MM.1S (cell line): ENCODE measurements around the gene ZBTB8A.

Experiments
- DNase-seq: peaks from one replicate; pipeline ENCODE4 v3.0.0-alpha.2; 2015
- H2AFZ ChIP-seq: fragments of 300-600 bp; sonication (generic); 2 replicates; pipeline ENCODE4 v1.6.0; 2016; ENCODE audit warnings: antibody characterized with exemption, low read length
- H3F3A ChIP-seq: fragments of 300-600 bp; sonication (generic); 2 replicates; pipeline ENCODE4 v1.6.1; 2016; ENCODE audit warnings: mild to moderate bottlenecking, antibody characterized with exemption, low read length, moderate library complexity, mixed read lengths; ENCODE audit not compliant: insufficient read depth
- H3K27ac ChIP-seq: fragments of 300-600 bp; sonication (generic); 2 replicates; pipeline ENCODE4 v1.5.1; 2016; ENCODE audit warnings: mild to moderate bottlenecking, low read length
- H3K27me3 ChIP-seq: fragments of 300-600 bp; sonication (generic); replicated peaks from 2 replicates; pipeline ENCODE4 v1.6.0; 2016; ENCODE audit warnings: low read length; ENCODE audit not compliant: insufficient read depth
- H3K36me3 ChIP-seq: fragments of 300-600 bp; sonication (generic); replicated peaks from 2 replicates; pipeline ENCODE4 v1.6.1; 2016; ENCODE audit warnings: mild to moderate bottlenecking, low read length, mixed read lengths; ENCODE audit not compliant: insufficient read depth
- H3K4me1 ChIP-seq: fragments of 300-600 bp; sonication (generic); 2 replicates; pipeline ENCODE4 v1.6.1; 2016; ENCODE audit warnings: low read length, mixed read lengths
- H3K4me2 ChIP-seq: fragments of 300-600 bp; sonication (generic); 2 replicates; pipeline ENCODE4 v1.6.0; 2016; ENCODE audit warnings: low read depth, low read length
- H3K4me3 ChIP-seq: fragments of 300-600 bp; sonication (generic); 2 replicates; pipeline ENCODE4 v1.5.1; 2016; ENCODE audit warnings: low read length, mixed read lengths
- H3K79me2 ChIP-seq: fragments of 300-600 bp; sonication (generic); 2 replicates; pipeline ENCODE4 v1.6.1; 2016; ENCODE audit warnings: mixed run types, low read length, mixed read lengths
- H3K9ac ChIP-seq: fragments of 300-600 bp; sonication (generic); 2 replicates; pipeline ENCODE4 v1.6.1; 2016; ENCODE audit warnings: low read length, mixed read lengths
- H3K9me2 ChIP-seq: fragments of 300-600 bp; sonication (generic); replicated peaks from 2 replicates; pipeline ENCODE4 v1.6.1; 2016; ENCODE audit warnings: mild to moderate bottlenecking, low read length, mixed read lengths; ENCODE audit not compliant: insufficient read depth
- H3K9me3 ChIP-seq: fragments of 300-600 bp; sonication (generic); replicated peaks from 2 replicates; pipeline ENCODE4 v1.6.1; 2016; ENCODE audit warnings: mild to moderate bottlenecking, low read length, mixed read lengths; ENCODE audit not compliant: insufficient read depth
- H4K20me1 ChIP-seq: fragments of 300-600 bp; sonication (generic); 2 replicates; pipeline ENCODE4 v1.6.1; 2016; ENCODE audit warnings: mild to moderate bottlenecking, low read length, moderate library complexity, mixed read lengths; ENCODE audit not compliant: insufficient read depth
- EZH2 ChIP-seq: fragments of 300-600 bp; sonication (generic); optimal IDR thresholded peaks from 2 replicates; pipeline ENCODE3; 2017; ENCODE audit warnings: low read depth, mild to moderate bottlenecking, antibody characterized with exemption, low read length, mixed read lengths
- EZH2phosphoT487 ChIP-seq: fragments of 300-600 bp; sonication (generic); IDR thresholded peaks from 2 replicates; pipeline ENCODE4 v1.6.1; 2018; ENCODE audit warnings: antibody characterized with exemption, low read length
- TF ChIP-seq, protein P1 (sequence below): fragments of 300-600 bp; sonication (generic); IDR thresholded peaks from 2 replicates; pipeline ENCODE4 v1.5.1; 2016; ENCODE audit warnings: antibody characterized with exemption, low read length, mixed read lengths

Gene ZBTB8A

DNA sequence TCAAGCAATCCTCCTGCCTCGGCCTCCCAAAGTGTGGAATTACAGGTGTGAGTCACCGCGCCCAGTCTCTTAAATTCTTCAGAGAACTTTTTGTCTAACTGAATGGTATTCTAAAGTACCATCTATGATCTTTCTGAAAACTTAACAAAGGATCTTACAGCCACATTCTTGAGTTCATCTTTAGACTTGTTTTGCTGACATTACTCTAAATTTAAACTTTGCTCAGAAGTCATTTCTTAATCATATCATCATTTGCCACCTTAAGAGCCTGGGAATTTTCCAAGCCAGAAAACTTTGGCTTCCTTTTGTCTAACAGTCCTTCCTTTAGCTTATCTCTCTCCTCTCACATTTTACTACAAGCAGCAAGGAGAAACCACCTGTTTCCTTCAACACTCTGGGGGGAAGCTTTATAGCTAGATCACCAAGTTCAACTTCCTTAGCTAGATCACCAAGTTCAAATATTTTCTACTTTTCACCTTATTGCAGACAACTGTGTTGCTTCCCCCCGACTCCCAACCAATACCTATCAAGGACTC lies 5.4 kb upstream of the ZBTB8A start:
- Histone ChIP-seq H3K36me3 (no peaks in the 10 kb centered on the region), H3K4me1 (peaks cover 8% of the 10 kb centered on the region), H3F3A (peaks cover 4% of the 10 kb centered on the region; the same call in 1 of the 2 replicates), H3K79me2 (no peaks in the 10 kb centered on the region), H3K9me2 (no peaks in the 10 kb centered on the region), H3K4me2 (no peak overlapping the region), H3K9me3 (no peaks in the 10 kb centered on the region), H3K27ac (no peak overlapping the region), H3K27me3 (0 out of 2 replicates have a peak, but pooled peaks cover 5% of the 10 kb centered on the region), H3K9ac (no peak overlapping the region), H2AFZ (no peak overlapping the region), H3K4me3 (no peak overlapping the region), H4K20me1 (no peaks in the 10 kb centered on the region)
- TF ChIP-seq EZH2phosphoT487 (no peak), EZH2 (no peak)
- TF ChIP-seq, protein P1, sequence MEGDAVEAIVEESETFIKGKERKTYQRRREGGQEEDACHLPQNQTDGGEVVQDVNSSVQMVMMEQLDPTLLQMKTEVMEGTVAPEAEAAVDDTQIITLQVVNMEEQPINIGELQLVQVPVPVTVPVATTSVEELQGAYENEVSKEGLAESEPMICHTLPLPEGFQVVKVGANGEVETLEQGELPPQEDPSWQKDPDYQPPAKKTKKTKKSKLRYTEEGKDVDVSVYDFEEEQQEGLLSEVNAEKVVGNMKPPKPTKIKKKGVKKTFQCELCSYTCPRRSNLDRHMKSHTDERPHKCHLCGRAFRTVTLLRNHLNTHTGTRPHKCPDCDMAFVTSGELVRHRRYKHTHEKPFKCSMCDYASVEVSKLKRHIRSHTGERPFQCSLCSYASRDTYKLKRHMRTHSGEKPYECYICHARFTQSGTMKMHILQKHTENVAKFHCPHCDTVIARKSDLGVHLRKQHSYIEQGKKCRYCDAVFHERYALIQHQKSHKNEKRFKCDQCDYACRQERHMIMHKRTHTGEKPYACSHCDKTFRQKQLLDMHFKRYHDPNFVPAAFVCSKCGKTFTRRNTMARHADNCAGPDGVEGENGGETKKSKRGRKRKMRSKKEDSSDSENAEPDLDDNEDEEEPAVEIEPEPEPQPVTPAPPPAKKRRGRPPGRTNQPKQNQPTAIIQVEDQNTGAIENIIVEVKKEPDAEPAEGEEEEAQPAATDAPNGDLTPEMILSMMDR = no peak
- no peak for DNase-seq

DNA sequence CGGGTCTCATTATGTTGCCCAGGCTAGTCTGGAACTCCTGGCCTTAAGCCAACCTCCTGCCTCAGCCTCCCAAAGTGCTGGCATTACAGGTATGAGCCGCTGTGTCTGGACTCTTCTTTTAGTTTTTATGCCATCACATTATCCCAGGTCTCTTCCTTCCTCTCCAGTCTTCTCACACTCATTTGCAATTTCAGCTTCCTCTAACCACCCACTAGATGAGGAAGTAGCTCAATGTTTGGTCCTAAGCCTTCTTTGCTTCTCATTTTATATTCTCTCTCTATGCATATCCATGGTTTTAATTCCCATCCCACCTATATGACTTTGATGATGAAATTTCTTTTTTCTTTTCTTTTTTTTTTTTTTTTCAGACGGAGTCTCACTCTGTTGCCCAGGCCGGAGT lies 3.1 kb upstream of the ZBTB8A start:
- no peaks in the 10 kb centered on the region for H3K9me3 ChIP-seq
- H3K4me3 ChIP-seq = no peak overlapping the region
- no peak overlapping the region for H3K9ac ChIP-seq
- H3K79me2 ChIP-seq = 0 out of 2 replicates have a peak, but pooled peaks cover 7% of the 10 kb centered on the region
- H4K20me1 ChIP-seq = no peaks in the 10 kb centered on the region
- H3K27ac ChIP-seq = no peak overlapping the region
- 0 out of 2 replicates have a peak, but pooled peaks cover 6% of the 10 kb centered on the region for H3K27me3 ChIP-seq
- no peaks in the 10 kb centered on the region for H3K9me2 ChIP-seq
- no peak for DNase-seq
- H3K36me3 ChIP-seq = no peaks in the 10 kb centered on the region
- no peak overlapping the region for H2AFZ ChIP-seq
- H3K4me2 ChIP-seq = no peak overlapping the region
- TF ChIP-seq EZH2 (no peak), EZH2phosphoT487 (no peak)
- TF ChIP-seq, protein P1 = no peak
- peaks cover 11% of the 10 kb centered on the region; the same call in 1 of the 2 replicates for H3F3A ChIP-seq
- peaks cover 8% of the 10 kb centered on the region; the same call in 1 of the 2 replicates for H3K4me1 ChIP-seq

DNA sequence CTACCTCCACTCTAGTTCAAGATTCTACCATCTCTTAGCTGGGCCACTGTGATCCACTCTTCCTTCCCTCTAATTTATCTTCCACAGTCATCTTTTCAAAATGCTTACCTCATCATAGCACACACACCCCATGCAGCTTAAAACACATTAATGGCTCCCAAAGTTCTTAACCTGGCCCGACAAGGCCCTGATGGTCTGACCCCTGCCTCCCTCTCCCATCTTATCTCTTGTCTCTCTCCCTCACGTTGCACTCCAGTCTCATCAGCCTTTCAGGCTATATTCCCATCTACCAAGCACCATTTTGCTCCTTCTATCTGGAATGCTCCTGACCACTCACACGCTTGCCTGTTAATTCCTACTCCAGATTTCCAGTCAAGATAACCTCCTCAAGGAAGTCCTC lies 2.5 kb upstream of the ZBTB8A start:
- peaks cover 11% of the 10 kb centered on the region; the same call in 1 of the 2 replicates for H3F3A ChIP-seq
- no peaks in the 10 kb centered on the region for H4K20me1 ChIP-seq
- no peaks in the 10 kb centered on the region for H3K36me3 ChIP-seq
- H3K4me3 ChIP-seq = no peak overlapping the region
- H3K79me2 ChIP-seq = 0 out of 2 replicates have a peak, but pooled peaks cover 10% of the 10 kb centered on the region
- TF ChIP-seq, protein P1 = no peak
- TF ChIP-seq EZH2 (no peak), EZH2phosphoT487 (no peak)
- DNase-seq = no peak
- no peak overlapping the region for H3K27ac ChIP-seq
- H3K9me3 ChIP-seq = no peaks in the 10 kb centered on the region
- no peak overlapping the region for H3K4me2 ChIP-seq
- no peaks in the 10 kb centered on the region for H3K9me2 ChIP-seq
- H3K4me1 ChIP-seq = peaks cover 8% of the 10 kb centered on the region; the same call in 1 of the 2 replicates
- no peak overlapping the region for H3K9ac ChIP-seq
- no peak overlapping the region for H2AFZ ChIP-seq
- 0 out of 2 replicates have a peak, but pooled peaks cover 6% of the 10 kb centered on the region for H3K27me3 ChIP-seq
